ENCODE results near the gene COL13A1.

COL13A1 gene

GRCh38 chr10:69758310-69758728 lies 43.4 kb upstream of the COL13A1 start:
- TF ChIP-seq, protein P1, sequence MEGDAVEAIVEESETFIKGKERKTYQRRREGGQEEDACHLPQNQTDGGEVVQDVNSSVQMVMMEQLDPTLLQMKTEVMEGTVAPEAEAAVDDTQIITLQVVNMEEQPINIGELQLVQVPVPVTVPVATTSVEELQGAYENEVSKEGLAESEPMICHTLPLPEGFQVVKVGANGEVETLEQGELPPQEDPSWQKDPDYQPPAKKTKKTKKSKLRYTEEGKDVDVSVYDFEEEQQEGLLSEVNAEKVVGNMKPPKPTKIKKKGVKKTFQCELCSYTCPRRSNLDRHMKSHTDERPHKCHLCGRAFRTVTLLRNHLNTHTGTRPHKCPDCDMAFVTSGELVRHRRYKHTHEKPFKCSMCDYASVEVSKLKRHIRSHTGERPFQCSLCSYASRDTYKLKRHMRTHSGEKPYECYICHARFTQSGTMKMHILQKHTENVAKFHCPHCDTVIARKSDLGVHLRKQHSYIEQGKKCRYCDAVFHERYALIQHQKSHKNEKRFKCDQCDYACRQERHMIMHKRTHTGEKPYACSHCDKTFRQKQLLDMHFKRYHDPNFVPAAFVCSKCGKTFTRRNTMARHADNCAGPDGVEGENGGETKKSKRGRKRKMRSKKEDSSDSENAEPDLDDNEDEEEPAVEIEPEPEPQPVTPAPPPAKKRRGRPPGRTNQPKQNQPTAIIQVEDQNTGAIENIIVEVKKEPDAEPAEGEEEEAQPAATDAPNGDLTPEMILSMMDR (IDR thresholded peaks at IDR 0.05; ENCODE audit: insufficient read depth, low read length, poor library complexity, severe bottlenecking), result no peak
- H3K4me3 ChIP-seq (replicated peaks; ENCODE audit: low read depth, low read length), result no peak overlapping the region
- no peak for DNase-seq (ENCODE audit: extremely low read depth, insufficient read length)
- H3K27me3 ChIP-seq (replicated peaks; ENCODE audit: control insufficient read depth, insufficient read depth, low read length), result peaks cover 3% of the 10 kb centered on the region
- no peaks in the 10 kb centered on the region for H3K36me3 ChIP-seq (ENCODE audit: control insufficient read depth, insufficient read depth, low read length)

- TF ChIP-seq, protein P1 (IDR thresholded peaks at IDR 0.05; ENCODE audit: insufficient read depth, low read length, poor library complexity, severe bottlenecking), result no peak
- H3K4me3 ChIP-seq (replicated peaks; ENCODE audit: low read depth, low read length), result no peak overlapping the region
- DNase-seq (ENCODE audit: extremely low read depth, insufficient read length), result no peak
- no peaks in the 10 kb centered on the region for H3K36me3 ChIP-seq (ENCODE audit: control insufficient read depth, insufficient read depth, low read length)
- H3K27me3 ChIP-seq (replicated peaks; ENCODE audit: control insufficient read depth, insufficient read depth, low read length), result peaks cover 3% of the 10 kb centered on the region
Observed at GRCh38 chr10:69759641-69760040, 42.1 kb upstream of the COL13A1 start.

DNA sequence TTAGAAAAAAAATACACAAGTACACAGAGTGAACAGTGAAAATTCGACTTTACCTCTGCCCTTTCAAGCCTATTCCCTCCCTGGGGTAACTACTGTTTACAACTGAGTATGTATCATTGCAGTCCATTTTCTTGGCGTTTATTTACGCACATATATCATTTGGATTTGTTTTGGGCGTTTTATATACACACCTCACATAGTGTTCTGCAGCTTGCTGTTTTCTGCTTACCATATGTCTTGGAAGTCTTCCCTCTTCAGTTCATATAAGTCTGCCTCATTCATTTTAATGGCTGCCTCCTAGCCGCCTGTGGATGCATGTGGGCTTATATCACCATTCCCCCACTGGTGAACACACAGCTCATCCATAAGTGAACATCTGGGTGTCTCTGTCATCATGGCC lies 41.6 kb upstream of the COL13A1 start:
- DNase-seq (ENCODE audit: extremely low read depth, insufficient read length), result no peak
- no peak overlapping the region for H3K4me3 ChIP-seq (replicated peaks; ENCODE audit: low read depth, low read length)
- TF ChIP-seq, protein P1 (IDR thresholded peaks at IDR 0.05; ENCODE audit: insufficient read depth, low read length, poor library complexity, severe bottlenecking), result no peak
- no peaks in the 10 kb centered on the region for H3K36me3 ChIP-seq (ENCODE audit: control insufficient read depth, insufficient read depth, low read length)
- H3K27me3 ChIP-seq (replicated peaks; ENCODE audit: control insufficient read depth, insufficient read depth, low read length), result peaks cover 3% of the 10 kb centered on the region

GRCh38 chr10:69761320-69761719 lies 40.4 kb upstream of the COL13A1 start:
- Histone ChIP-seq H3K36me3 (ENCODE audit: control insufficient read depth, insufficient read depth, low read length) (no peaks in the 10 kb centered on the region), H3K4me3 (replicated peaks; ENCODE audit: low read depth, low read length) (no peak overlapping the region), H3K27me3 (replicated peaks; ENCODE audit: control insufficient read depth, insufficient read depth, low read length) (peaks cover 3% of the 10 kb centered on the region)
- TF ChIP-seq, protein P1 (IDR thresholded peaks at IDR 0.05; ENCODE audit: insufficient read depth, low read length, poor library complexity, severe bottlenecking), result no peak
- no peak for DNase-seq (ENCODE audit: extremely low read depth, insufficient read length)

DNA sequence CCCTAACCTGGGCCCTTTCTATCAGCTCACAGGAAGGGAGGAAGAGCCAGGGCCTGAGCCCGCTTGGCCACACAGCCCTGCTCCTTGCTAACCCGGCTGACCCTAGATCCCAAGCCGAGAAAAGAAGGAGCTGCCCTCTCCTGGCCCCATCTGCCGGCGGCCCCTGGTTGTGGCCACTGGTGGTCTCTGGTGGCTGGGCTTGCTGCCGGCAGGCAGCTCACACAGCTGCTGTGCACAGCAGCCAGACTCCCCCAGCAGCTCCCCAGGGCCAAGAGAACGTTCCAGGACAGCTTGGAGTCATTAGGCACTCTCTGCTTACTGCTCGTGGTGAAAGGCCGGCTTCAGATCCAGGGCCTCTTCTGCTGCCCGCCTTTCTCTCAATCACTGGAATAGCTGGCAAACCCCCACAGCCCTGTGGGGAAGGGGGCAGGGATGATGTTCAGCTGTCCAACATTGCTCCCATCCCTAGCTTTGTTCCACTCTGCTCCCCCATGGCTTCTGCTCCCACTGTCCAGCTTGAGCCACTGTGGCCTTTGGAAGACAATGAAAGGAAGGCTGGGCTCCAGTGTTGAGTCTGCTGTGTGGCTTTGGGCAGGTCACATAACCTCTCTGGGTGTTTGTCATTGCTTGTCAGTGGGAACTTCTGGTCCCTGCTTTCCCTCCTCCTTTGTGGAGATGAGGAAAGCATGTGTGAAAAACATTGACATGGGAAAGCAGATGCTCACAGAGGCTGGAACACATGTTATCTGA lies 35.4 kb upstream of the COL13A1 start:
- H3K27me3 ChIP-seq (replicated peaks; ENCODE audit: control insufficient read depth, insufficient read depth, low read length), result peaks cover 1% of the 10 kb centered on the region; the same call in 1 of the 2 replicates

More for the DNA sequence above, 35.4 kb upstream of the COL13A1 start:
- TF ChIP-seq, protein P1 (IDR thresholded peaks at IDR 0.05; ENCODE audit: insufficient read depth, low read length, poor library complexity, severe bottlenecking), result no peak
- H3K4me3 ChIP-seq (replicated peaks; ENCODE audit: low read depth, low read length), result no peak overlapping the region
- no peaks in the 10 kb centered on the region for H3K36me3 ChIP-seq (ENCODE audit: control insufficient read depth, insufficient read depth, low read length)
- DNase-seq (ENCODE audit: extremely low read depth, insufficient read length), result no peak
